A673 (cell line): ENCODE measurements around the gene FUT8. TPM values are rescaled to one million over a fixed set of nuclear protein-coding genes. Genes with fewer than 3 reads are reported as not detected.

Experiments used
- BruUV-seq: library from RNA; stranded (reverse); fragments of 400-500 nt; replicated peaks from 2 replicates; lab custom pipeline; 2021; lab: Mats Ljungman, UMichigan
- CTCF ChIA-PET: fragments of 300-600 bp; sonication (Branson Sonifier 250); formaldehyde crosslinking; loops from one replicate; lab custom pipeline; 2022; ENCODE audit warnings: antibody characterized with exemption; lab: Charles Lee
- POLR2A ChIA-PET: fragments of 300-600 bp; sonication (Branson Sonifier 250); formaldehyde crosslinking; loops from one replicate; lab custom pipeline; 2022; ENCODE audit warnings: antibody characterized with exemption; ENCODE audit not compliant: low non-redundant PET; lab: Charles Lee
- DNase-seq: peaks from one replicate; pipeline ENCODE4 v3.0.0-alpha.2; 2015; ENCODE audit warnings: low spot score
- H3K27ac ChIP-seq: fragments of 200-600 bp; sonication (generic); 2 replicates; pipeline ENCODE4 v1.5.1; 2016; ENCODE audit warnings: mixed run types, low read depth, mild to moderate bottlenecking, mixed read lengths, antibody characterized with exemption, low read length; ENCODE audit not compliant: poor library complexity, severe bottlenecking
- H3K27me3 ChIP-seq: fragments of 200-600 bp; sonication (generic); replicated peaks from 2 replicates; pipeline ENCODE4 v1.6.1; 2017; ENCODE audit warnings: mixed run types, low read depth, mild to moderate bottlenecking, mixed read lengths, antibody characterized with exemption, low read length; ENCODE audit not compliant: insufficient read depth, poor library complexity
- H3K36me3 ChIP-seq: fragments of 200-600 bp; sonication (generic); 2 replicates; pipeline ENCODE4 v1.6.1; 2016; ENCODE audit warnings: mixed run types, mild to moderate bottlenecking, mixed read lengths, antibody characterized with exemption, low read length; ENCODE audit not compliant: insufficient read depth, poor library complexity, severe bottlenecking
- H3K4me1 ChIP-seq: fragments of 200-600 bp; sonication (generic); 2 replicates; pipeline ENCODE4 v1.6.1; 2017; ENCODE audit warnings: mixed run types, mild to moderate bottlenecking, mixed read lengths, antibody characterized with exemption, low read length; ENCODE audit not compliant: insufficient read depth, poor library complexity, severe bottlenecking
- H3K4me3 ChIP-seq: fragments of 200-600 bp; sonication (generic); 2 replicates; pipeline ENCODE4 v1.5.1; 2016; ENCODE audit warnings: low read depth, mixed run types, mild to moderate bottlenecking, mixed read lengths, low read length; ENCODE audit not compliant: poor library complexity, severe bottlenecking
- H3K9me3 ChIP-seq: fragments of 200-600 bp; sonication (generic); 2 replicates; pipeline ENCODE4 v1.6.1; 2016; ENCODE audit warnings: mixed run types, low read depth, mild to moderate bottlenecking, mixed read lengths, antibody characterized with exemption, low read length; ENCODE audit not compliant: poor library complexity, severe bottlenecking
- EZH2 ChIP-seq: fragments of 200-600 bp; sonication (generic); IDR thresholded peaks from 2 replicates; pipeline ENCODE4 v1.6.1; 2017; ENCODE audit warnings: borderline replicate concordance, low read depth, mild to moderate bottlenecking, mixed read lengths, antibody characterized with exemption, low read length; ENCODE audit not compliant: poor library complexity, severe bottlenecking
- intact Hi-C: fragments of 100-400 bp; cut with micrococcal nuclease; formaldehyde crosslinking; loops from one replicate; pipeline ENCODE4 v1.10.0; 2022; ENCODE audit not compliant: unreplicated experiment
- total RNA-seq: library from RNA; stranded (reverse); gene quantifications from 2 replicates; pipeline ENCODE4 v1.2.3, GENCODE V29; 2021
- TF ChIP-seq, protein P1 (sequence below): fragments of 300-800, 200-600 bp; sonication (generic); conservative IDR thresholded peaks from 2 replicates; pipeline ENCODE4 v1.5.1; 2017; ENCODE audit warnings: low read depth, mild to moderate bottlenecking, antibody characterized with exemption, low read length, moderate library complexity, mixed read lengths

The FUT8 gene
- total RNA-seq, 1 experiment from 2014 or later = 11.0 TPM

DNA sequence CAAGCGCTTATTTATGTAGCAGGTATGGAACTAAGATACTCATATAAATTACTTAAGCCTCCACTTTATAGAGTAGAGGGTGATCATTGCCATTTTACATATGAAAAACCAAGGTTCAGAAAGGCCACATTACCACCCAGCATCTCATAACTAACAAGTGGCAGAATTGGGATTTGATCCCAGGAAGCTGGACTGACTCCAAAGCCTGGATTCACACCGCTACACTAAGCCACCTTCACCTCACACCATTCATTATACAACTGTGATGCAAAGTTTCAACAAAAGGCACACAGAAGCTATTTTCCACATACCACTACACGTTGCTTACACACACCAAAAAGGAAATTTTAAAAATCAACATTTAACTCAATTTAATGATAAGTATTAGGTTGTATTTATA lies 370.6 kb downstream of the FUT8 start:
- DNase-seq = no peak

DNA sequence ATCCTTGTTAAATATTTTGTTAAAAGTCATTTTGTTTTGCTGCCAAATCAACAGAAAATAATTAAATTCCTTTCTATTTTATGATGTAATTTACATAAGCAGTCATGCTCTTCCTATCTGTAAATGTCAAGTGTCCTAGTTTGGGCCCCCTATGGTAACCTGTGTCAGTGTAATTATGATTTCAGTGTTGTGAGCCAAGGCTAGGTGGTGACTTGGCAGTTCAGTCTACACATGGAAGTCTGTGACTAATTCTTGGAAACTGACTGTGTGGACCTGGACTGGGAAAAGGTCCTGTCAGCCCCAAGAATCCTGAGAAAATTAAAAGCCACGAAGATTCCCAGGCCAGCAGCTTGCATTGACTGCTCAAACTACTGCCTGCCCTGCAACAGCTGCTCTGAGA lies 371.0 kb downstream of the FUT8 start:
- no TSS peak for BruUV-seq
- H3K4me1 ChIP-seq = no peaks in the 10 kb centered on the region
- H3K27ac ChIP-seq = no peak overlapping the region
- ChIA-PET CTCF (no interaction called here), POLR2A (no interaction called here)
- H3K36me3 ChIP-seq = no peaks in the 10 kb centered on the region
- intact Hi-C loops = no loop called here
- no peak for DNase-seq
- no peak for TF ChIP-seq EZH2
- TF ChIP-seq, protein P1, sequence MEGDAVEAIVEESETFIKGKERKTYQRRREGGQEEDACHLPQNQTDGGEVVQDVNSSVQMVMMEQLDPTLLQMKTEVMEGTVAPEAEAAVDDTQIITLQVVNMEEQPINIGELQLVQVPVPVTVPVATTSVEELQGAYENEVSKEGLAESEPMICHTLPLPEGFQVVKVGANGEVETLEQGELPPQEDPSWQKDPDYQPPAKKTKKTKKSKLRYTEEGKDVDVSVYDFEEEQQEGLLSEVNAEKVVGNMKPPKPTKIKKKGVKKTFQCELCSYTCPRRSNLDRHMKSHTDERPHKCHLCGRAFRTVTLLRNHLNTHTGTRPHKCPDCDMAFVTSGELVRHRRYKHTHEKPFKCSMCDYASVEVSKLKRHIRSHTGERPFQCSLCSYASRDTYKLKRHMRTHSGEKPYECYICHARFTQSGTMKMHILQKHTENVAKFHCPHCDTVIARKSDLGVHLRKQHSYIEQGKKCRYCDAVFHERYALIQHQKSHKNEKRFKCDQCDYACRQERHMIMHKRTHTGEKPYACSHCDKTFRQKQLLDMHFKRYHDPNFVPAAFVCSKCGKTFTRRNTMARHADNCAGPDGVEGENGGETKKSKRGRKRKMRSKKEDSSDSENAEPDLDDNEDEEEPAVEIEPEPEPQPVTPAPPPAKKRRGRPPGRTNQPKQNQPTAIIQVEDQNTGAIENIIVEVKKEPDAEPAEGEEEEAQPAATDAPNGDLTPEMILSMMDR = no peak
- H3K27me3 ChIP-seq = no peaks in the 10 kb centered on the region
- H3K4me3 ChIP-seq = no peak overlapping the region
- no peaks in the 10 kb centered on the region for H3K9me3 ChIP-seq

More for the DNA sequence above, 370.6 kb downstream of the FUT8 start:
- no peak overlapping the region for H3K27ac ChIP-seq
- no peaks in the 10 kb centered on the region for H3K9me3 ChIP-seq
- ChIA-PET POLR2A (no interaction called here), CTCF (no interaction called here)
- H3K36me3 ChIP-seq = no peaks in the 10 kb centered on the region
- no peaks in the 10 kb centered on the region for H3K4me1 ChIP-seq
- no peaks in the 10 kb centered on the region for H3K27me3 ChIP-seq
- no peak for TF ChIP-seq EZH2
- TF ChIP-seq, protein P1 = no peak
- H3K4me3 ChIP-seq = no peak overlapping the region
- BruUV-seq = no TSS peak
- intact Hi-C loops = no loop called here

DNA sequence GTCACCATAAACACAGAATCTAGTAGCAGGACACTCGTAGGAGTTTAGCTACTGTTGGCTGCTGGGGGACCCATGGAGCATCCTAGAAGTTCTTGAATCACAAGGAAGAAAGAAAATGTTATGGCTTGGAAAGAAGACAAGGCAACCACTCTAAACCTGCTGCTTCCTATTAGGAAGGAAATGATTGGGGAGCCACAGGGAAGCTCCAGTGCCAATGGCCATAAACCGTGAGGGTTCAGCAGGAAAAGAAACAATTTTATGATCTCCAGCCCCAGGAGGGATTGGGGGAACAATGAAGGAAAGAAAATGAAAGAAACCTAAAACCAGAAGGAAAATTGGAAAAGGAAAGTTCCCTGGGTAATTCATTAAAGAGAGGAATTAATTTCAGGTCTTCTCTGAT lies 372.0 kb downstream of the FUT8 start:
- Histone ChIP-seq H3K4me3 (no peak overlapping the region), H3K36me3 (no peaks in the 10 kb centered on the region), H3K27me3 (no peaks in the 10 kb centered on the region), H3K4me1 (no peaks in the 10 kb centered on the region), H3K9me3 (no peaks in the 10 kb centered on the region), H3K27ac (no peak overlapping the region)
- intact Hi-C loops = no loop called here
- ChIA-PET CTCF (no interaction called here), POLR2A (no interaction called here)
- BruUV-seq = no TSS peak
- no peak for DNase-seq
- no peak for TF ChIP-seq EZH2
- TF ChIP-seq, protein P1 = no peak
